ENCODE measurements around the gene CHST10. TPM values are rescaled to one million over a fixed set of nuclear protein-coding genes. Genes with fewer than 3 reads are reported as not detected.

Gene CHST10
- total and polyA plus RNA-seq, 10 of the 15 experiments (the other 5 are each of a cell fraction or from before 2014, with no cell fraction given): 2.0 to 22.5 (median 15.7) TPM

DNA sequence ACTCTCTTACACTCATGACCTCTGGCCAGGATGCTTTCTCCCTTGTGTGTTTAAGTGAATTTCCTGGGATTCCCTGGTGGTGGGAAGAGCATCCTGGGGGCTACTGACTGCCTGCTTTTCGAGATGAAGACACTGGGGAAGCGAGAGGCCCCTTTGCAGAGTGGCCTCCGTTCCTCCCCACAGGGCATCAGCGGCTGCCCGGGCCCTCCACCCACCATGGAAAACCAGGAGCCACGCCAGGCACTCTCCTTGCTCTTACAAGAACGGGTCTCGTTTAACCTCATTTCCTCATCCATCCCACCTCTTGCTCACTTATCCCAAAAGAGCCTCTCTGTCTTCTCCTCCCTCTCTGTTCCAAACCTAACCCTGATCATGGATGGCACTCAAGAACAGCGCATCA lies 17.8 kb downstream of the CHST10 start:
- ChIA-PET CTCF (no interaction called here), SMC1A (ENCODE audit: uncharacterized antibody, unreplicated experiment) (no interaction called here), POLR2A (no interaction called here), RAD21 (ENCODE audit: unreplicated experiment) (no interaction called here)
- H2AFZ ChIP-seq (ENCODE audit: control insufficient read depth, low read depth, low read length): no peak overlapping the region
- FAIRE-seq (no peak), ATAC-seq (no peak), DNase-seq (ENCODE audit: low read depth, low spot score) (no peak)
- in situ Hi-C loops (cut with MboI): no loop called here
- H3K27me3 ChIP-seq (replicated peaks in 1 of 2; ENCODE audit: control insufficient read depth in 2 of 2, insufficient read depth in 2 of 2, low read length in 1 of 2): no peaks in the 10 kb centered on the region
- H3K9me3 ChIP-seq (replicated peaks; ENCODE audit: control insufficient read depth, insufficient read depth, low read length): no peaks in the 10 kb centered on the region
- no peaks in the 10 kb centered on the region for H4K20me1 ChIP-seq (ENCODE audit: control insufficient read depth, insufficient read depth)
- H3K4me2 ChIP-seq (ENCODE audit: control insufficient read depth, insufficient read depth): no peak overlapping the region
- peaks cover 7% of the 10 kb centered on the region in 2 experiments; a peak in 2 of 4 replicates for H3K36me3 ChIP-seq (ENCODE audit: control insufficient read depth in 2 of 2, insufficient read depth in 2 of 2, low read length in 1 of 2)
- WGBS (ENCODE audit: insufficient coverage, insufficient replicate concordance, low lambda C conversion rate, missing lambda C conversion rate): 91% methylated on average over 9 of the region's 9 CpGs
- no peaks in the 10 kb centered on the region for H3K79me2 ChIP-seq (ENCODE audit: control insufficient read depth, insufficient read depth, low read length)
- H3K4me3 ChIP-seq: no peak overlapping the region
- no peak overlapping the region for H3K9ac ChIP-seq (ENCODE audit: control insufficient read depth, insufficient read depth, low read length)
- TF ChIP-seq TCF3 (IDR thresholded peaks at IDR 0.05; ENCODE audit: borderline replicate concordance, insufficient read depth, low read depth, low read length) (no peak), BACH1 (IDR thresholded peaks at IDR 0.05; ENCODE audit: borderline replicate concordance) (no peak), CBFB (IDR thresholded peaks at IDR 0.05; ENCODE audit: low read depth) (no peak)
- no peak overlapping the region for H3K27ac ChIP-seq (ENCODE audit: control insufficient read depth, insufficient read depth)
- peaks cover 13% of the 10 kb centered on the region for H3K4me1 ChIP-seq (ENCODE audit: control insufficient read depth, insufficient read depth, low read length)
- BruUV-seq (replicated peaks): no TSS peak
- intact Hi-C loops (cut with micrococcal nuclease; ENCODE audit: unreplicated experiment): no loop called here

DNA sequence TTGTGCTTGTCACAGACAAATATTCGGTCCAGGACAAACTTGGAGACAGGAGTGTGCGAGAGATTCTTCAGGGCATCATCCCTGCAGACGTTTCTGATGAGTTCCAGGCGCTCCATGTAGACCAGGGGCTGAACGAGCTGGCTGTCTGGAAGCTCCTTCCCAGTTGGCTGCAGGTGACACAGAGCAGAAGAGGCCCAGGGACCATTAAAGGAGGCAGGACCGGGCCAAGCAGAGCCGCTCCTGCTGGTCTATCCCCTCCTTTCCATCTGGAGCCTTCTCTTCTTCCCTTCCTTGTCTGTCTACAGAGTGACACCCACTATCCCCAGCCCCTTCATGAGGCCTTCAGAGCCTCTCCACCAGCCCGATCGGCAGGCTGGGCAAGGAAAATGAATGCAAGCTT lies 19.5 kb downstream of the CHST10 start:
- BruUV-seq (replicated peaks): no TSS peak
- CTCF ChIA-PET: interaction anchor here (0.6 to 1.5 kb wide), 3 partner anchors 17 to 201 kb away, joined by 3 to 5 read pairs (median 4); no protein-coding TSS in a partner anchor

More for the DNA sequence above, 19.5 kb downstream of the CHST10 start:
- TF ChIP-seq TAF1 (IDR thresholded peaks at IDR 0.05; ENCODE audit: borderline replicate concordance, low read depth, low read length) (no peak), PAX8 (IDR thresholded peaks at IDR 0.05) (no peak), FOXK2 (IDR thresholded peaks at IDR 0.05) (no peak)
- TF ChIP-seq, protein P1, sequence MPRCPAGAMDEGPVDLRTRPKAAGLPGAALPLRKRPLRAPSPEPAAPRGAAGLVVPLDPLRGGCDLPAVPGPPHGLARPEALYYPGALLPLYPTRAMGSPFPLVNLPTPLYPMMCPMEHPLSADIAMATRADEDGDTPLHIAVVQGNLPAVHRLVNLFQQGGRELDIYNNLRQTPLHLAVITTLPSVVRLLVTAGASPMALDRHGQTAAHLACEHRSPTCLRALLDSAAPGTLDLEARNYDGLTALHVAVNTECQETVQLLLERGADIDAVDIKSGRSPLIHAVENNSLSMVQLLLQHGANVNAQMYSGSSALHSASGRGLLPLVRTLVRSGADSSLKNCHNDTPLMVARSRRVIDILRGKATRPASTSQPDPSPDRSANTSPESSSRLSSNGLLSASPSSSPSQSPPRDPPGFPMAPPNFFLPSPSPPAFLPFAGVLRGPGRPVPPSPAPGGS (IDR thresholded peaks at IDR 0.05; ENCODE audit: borderline replicate concordance, insufficient read depth, low read depth, low read length, poor library complexity, severe bottlenecking): no peak
- TF ChIP-seq, protein P2, sequence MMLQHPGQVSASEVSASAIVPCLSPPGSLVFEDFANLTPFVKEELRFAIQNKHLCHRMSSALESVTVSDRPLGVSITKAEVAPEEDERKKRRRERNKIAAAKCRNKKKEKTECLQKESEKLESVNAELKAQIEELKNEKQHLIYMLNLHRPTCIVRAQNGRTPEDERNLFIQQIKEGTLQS (IDR thresholded peaks at IDR 0.05; ENCODE audit: borderline replicate concordance, extremely low read depth, low read depth, low read length): no peak
- Histone ChIP-seq H2AFZ (ENCODE audit: control insufficient read depth, low read depth, low read length) (no peak overlapping the region), H3K9ac (ENCODE audit: control insufficient read depth, insufficient read depth, low read length) (no peak overlapping the region), H4K20me1 (ENCODE audit: control insufficient read depth, insufficient read depth) (no peaks in the 10 kb centered on the region), H3K4me2 (ENCODE audit: control insufficient read depth, insufficient read depth) (no peak overlapping the region), H3K36me3 (ENCODE audit: control insufficient read depth in 2 of 2, insufficient read depth in 2 of 2, low read length in 1 of 2) (peaks cover 5 to 7% of the 10 kb centered on the region in 2 experiments; a peak in 3 of 4 replicates), H3K4me1 (ENCODE audit: control insufficient read depth, insufficient read depth, low read length) (peaks cover 26% of the 10 kb centered on the region), H3K9me3 (replicated peaks; ENCODE audit: control insufficient read depth, insufficient read depth, low read length) (no peaks in the 10 kb centered on the region), H3K27me3 (replicated peaks in 1 of 2; ENCODE audit: control insufficient read depth in 2 of 2, insufficient read depth in 2 of 2, low read length in 1 of 2) (no peaks in the 10 kb centered on the region), H3K79me2 (ENCODE audit: control insufficient read depth, insufficient read depth, low read length) (no peaks in the 10 kb centered on the region), H3K27ac (ENCODE audit: control insufficient read depth, insufficient read depth) (no peak overlapping the region), H3K4me3 (no peak overlapping the region)
- intact Hi-C loops (cut with micrococcal nuclease; ENCODE audit: unreplicated experiment) (no loop called here), in situ Hi-C loops (cut with MboI) (no loop called here)
- ChIA-PET SMC1A (ENCODE audit: uncharacterized antibody, unreplicated experiment) (interaction anchor here (1.2 to 1.4 kb wide), 2 partner anchors 17 to 18 kb away, joined by 3 read pairs; no protein-coding TSS in a partner anchor), RAD21 (ENCODE audit: unreplicated experiment) (no interaction called here), POLR2A (no interaction called here)
- ATAC-seq (no peak), DNase-seq (ENCODE audit: low read depth, low spot score) (no peak), FAIRE-seq (no peak)
- 89% methylated on average over 9 of the region's 9 CpGs for WGBS (ENCODE audit: insufficient coverage, insufficient replicate concordance, low lambda C conversion rate, missing lambda C conversion rate)

Measured in GM12878 (cell line).